Peyer's patch (tissue), 4 donors: Measurements from ENCODE around the gene DENND4C. TPM values are rescaled to one million over a fixed set of nuclear protein-coding genes. Genes with fewer than 3 reads are reported as not detected.
"Not testable (repeated sequence)": the region's sequence is repeated elsewhere in the genome, so short reads cannot be mapped to it uniquely, and the experiment has no call there.

Source experiments
- DNase-seq, 3 donors: peaks; one replicate each; pipeline ENCODE4 v3.0.0-alpha.2; 2017 to 2019
- H3K27ac ChIP-seq, 4 donors: fragments of 200-600 bp; sonication (generic); one replicate each; pipeline ENCODE4 v1.5.1; 2016 to 2019
- H3K27me3 ChIP-seq, 2 donors: fragments of 200-600 bp; sonication (generic); one replicate each; pipeline ENCODE4 v1.5.1; 2019
- H3K36me3 ChIP-seq, 3 donors: fragments of 200-600 bp; sonication (generic); one replicate each; pipeline ENCODE4 v1.5.1; 2016 to 2019
- H3K4me1 ChIP-seq, 4 donors: fragments of 200-600 bp; sonication (generic); one replicate each; pipeline ENCODE4 v1.5.1; 2016 to 2019
- H3K4me3 ChIP-seq, 4 donors: fragments of 200-600 bp; sonication (generic); 1 replicate in 3 of 4; 2 replicates in 1 of 4; pipeline ENCODE4 v1.5.1; 2016 to 2019; ENCODE audit warnings: mild to moderate bottlenecking in 1 of 4
- H3K9me3 ChIP-seq, 4 donors: fragments of 200-600 bp; sonication (generic); one replicate each; pipeline ENCODE4 v1.5.1; 2016 to 2019; ENCODE audit warnings: mild to moderate bottlenecking in 1 of 4
- POLR2A ChIP-seq, 2 donors: fragments of 450-650 bp; IDR thresholded peaks; one replicate each; pipeline ENCODE4 v1.5.1; 2017; ENCODE audit warnings: antibody characterized with exemption in 2 of 2, mild to moderate bottlenecking in 2 of 2, moderate library complexity in 2 of 2
- total RNA-seq, 4 donors: library from RNA; depleted of rRNA; stranded (reverse); fragments of >200 nt; gene quantifications; one replicate each; pipeline ENCODE4 v1.1.0, GENCODE V29; 2016
- TF ChIP-seq, protein P1 (sequence below), 6 experiments: fragments of 450-650 bp in 4 of 6; fragments of 200-600 bp in 2 of 6; sonication (generic) in 1 of 6; IDR thresholded peaks; one replicate each; pipeline ENCODE4 v1.5.1; 2017 to 2019; ENCODE audit warnings: antibody characterized with exemption in 6 of 6, mild to moderate bottlenecking in 3 of 6, moderate library complexity in 1 of 6

The DENND4C gene
- total RNA-seq, 4 donors from 2014 or later: 89.1 to 188 (median 154) TPM

- no peak for TF ChIP-seq POLR2A (IDR thresholded peaks at IDR 0.05)
- TF ChIP-seq, protein P1, sequence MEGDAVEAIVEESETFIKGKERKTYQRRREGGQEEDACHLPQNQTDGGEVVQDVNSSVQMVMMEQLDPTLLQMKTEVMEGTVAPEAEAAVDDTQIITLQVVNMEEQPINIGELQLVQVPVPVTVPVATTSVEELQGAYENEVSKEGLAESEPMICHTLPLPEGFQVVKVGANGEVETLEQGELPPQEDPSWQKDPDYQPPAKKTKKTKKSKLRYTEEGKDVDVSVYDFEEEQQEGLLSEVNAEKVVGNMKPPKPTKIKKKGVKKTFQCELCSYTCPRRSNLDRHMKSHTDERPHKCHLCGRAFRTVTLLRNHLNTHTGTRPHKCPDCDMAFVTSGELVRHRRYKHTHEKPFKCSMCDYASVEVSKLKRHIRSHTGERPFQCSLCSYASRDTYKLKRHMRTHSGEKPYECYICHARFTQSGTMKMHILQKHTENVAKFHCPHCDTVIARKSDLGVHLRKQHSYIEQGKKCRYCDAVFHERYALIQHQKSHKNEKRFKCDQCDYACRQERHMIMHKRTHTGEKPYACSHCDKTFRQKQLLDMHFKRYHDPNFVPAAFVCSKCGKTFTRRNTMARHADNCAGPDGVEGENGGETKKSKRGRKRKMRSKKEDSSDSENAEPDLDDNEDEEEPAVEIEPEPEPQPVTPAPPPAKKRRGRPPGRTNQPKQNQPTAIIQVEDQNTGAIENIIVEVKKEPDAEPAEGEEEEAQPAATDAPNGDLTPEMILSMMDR (IDR thresholded peaks at IDR 0.05): no peak
- Histone ChIP-seq H3K4me3 (no peak overlapping the region), H3K27me3 (no peaks in the 10 kb centered on the region), H3K9me3 (no peaks in the 10 kb centered on the region), H3K36me3 (no peaks in the 10 kb centered on the region), H3K4me1 (peaks cover 0 to under 1% (median 0%) of the 10 kb centered on the region in 4 donors), H3K27ac (no peak overlapping the region)
- no peak for DNase-seq
Observed at GRCh38 chr9:19385786-19386501, 155.5 kb downstream of the DENND4C start.

DNA sequence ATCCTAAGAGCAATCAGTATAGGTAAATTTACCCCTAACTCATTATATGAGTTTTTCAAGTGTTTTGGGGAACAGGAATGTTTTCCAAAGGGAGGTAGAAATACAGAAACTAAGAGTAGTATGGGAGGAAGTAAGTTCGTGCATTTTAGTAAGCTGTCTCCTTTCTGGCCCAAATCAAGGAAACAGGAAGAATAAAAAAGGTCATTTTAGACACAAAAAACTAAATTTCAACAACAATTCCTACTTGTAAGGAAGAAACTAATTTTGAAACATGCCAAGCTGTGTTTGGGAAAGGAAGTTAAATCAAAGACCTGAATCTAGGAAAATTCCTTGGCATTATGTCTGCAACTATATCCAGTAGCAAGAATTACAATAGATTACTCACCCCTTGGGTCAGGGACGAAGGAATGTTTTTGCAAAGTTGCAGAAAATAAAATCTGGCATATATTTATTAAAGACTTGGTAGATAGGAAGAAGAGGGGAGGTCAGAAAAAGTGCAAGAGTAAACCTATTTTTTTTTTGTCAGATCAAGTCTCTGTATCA, 156.1 kb downstream of the DENND4C start:
- no peaks in the 10 kb centered on the region for H3K4me1 ChIP-seq
- TF ChIP-seq, protein P1 (IDR thresholded peaks at IDR 0.05): no peak
- no peak for TF ChIP-seq POLR2A (IDR thresholded peaks at IDR 0.05)
- no peak for DNase-seq
- no peaks in the 10 kb centered on the region for H3K9me3 ChIP-seq
- no peak overlapping the region for H3K4me3 ChIP-seq
- H3K27me3 ChIP-seq: no peaks in the 10 kb centered on the region
- no peaks in the 10 kb centered on the region for H3K36me3 ChIP-seq
- no peak overlapping the region for H3K27ac ChIP-seq

DNA sequence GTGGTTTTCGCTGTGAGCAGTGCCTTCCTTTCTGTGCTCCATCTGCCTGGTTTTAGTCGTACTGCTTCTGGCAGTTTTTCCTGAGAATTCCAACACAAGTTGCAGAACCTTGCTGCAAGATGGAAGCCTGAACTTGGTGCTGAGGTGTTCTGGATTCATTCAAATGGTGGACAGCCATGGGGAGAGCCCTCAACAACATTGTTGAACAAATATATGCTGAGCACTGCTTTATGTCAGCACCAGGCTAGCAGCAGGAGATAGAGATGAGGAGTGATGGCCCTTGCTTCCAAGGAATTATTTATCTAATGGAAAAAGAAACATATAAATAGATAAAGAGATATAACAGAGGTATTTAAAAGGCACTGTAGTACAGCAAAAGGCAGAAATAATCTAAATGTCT, 156.8 kb downstream of the DENND4C start:
- H3K27me3 ChIP-seq: no peaks in the 10 kb centered on the region
- H3K4me3 ChIP-seq: no peak overlapping the region
- no peaks in the 10 kb centered on the region for H3K4me1 ChIP-seq
- no peak overlapping the region for H3K27ac ChIP-seq
- no peaks in the 10 kb centered on the region for H3K9me3 ChIP-seq
- DNase-seq: no peak
- no peak for TF ChIP-seq POLR2A (IDR thresholded peaks at IDR 0.05)
- TF ChIP-seq, protein P1 (IDR thresholded peaks at IDR 0.05): no peak
- H3K36me3 ChIP-seq: no peaks in the 10 kb centered on the region

DNA sequence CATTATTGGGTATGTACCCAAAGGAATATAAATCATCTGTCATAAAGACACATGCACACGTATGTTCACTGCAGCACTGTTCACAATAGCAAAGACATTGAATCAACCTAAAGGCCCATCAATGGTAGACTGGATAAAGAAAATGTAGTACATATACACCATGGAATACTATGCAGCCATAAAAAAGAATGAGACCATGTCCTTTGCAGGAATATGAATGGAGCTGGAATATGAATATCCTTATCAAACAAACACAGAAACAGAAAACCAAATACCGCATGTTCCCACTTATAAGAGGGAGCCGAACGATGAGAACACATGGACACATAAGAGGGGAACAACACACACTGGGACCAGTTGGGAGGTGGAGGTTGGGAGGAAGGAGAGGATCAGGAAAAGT, 159.0 kb downstream of the DENND4C start:
- H3K27ac ChIP-seq, DNase-seq, H3K27me3 ChIP-seq: not testable (repeated sequence)

DNA sequence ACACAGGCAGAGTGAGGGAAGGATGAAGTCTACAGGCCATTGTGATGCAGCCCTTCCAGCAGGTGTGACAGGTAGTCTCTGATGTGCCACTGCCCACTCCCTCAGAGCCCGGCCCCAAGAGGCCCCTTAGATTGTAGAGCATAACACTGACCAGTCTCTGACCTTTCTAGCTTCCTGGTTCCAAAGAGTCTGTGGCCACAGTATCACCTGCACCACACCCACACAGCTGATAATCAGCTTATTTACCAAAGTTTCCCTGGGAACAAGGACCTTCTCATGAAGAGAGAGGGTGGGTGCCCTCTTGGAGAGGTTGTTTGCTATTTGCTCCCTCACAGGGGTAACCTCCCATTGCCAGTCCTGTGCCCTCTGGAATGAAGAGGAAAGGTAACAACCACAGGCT, 167.4 kb downstream of the DENND4C start:
- TF ChIP-seq POLR2A (IDR thresholded peaks at IDR 0.05): no peak
- TF ChIP-seq, protein P1 (IDR thresholded peaks at IDR 0.05): no peak
- H3K27me3 ChIP-seq: no peaks in the 10 kb centered on the region
- no peaks in the 10 kb centered on the region for H3K4me1 ChIP-seq
- H3K36me3 ChIP-seq: no peaks in the 10 kb centered on the region
- no peak for DNase-seq
- H3K27ac ChIP-seq: no peak overlapping the region
- no peaks in the 10 kb centered on the region for H3K9me3 ChIP-seq
- H3K4me3 ChIP-seq: no peak overlapping the region

More for the DNA sequence above, 159.0 kb downstream of the DENND4C start:
- H3K4me1 ChIP-seq, H3K4me3 ChIP-seq, H3K36me3 ChIP-seq, H3K9me3 ChIP-seq: not testable (repeated sequence)

- H3K4me1 ChIP-seq, H3K27me3 ChIP-seq, H3K9me3 ChIP-seq, H3K27ac ChIP-seq, DNase-seq, H3K4me3 ChIP-seq, H3K36me3 ChIP-seq: not testable (repeated sequence)
Observed at GRCh38 chr9:19403231-19403630, 172.7 kb downstream of the DENND4C start.
